ENCODE measurements around the gene UMODL1. TPM values are rescaled to one million over a fixed set of nuclear protein-coding genes. Genes with fewer than 3 reads are reported as not detected.
"Not testable (repeated sequence)": the region's sequence is repeated elsewhere in the genome, so short reads cannot be mapped to it uniquely, and the experiment has no call there.

Gene UMODL1
- total RNA-seq, 2 experiments from 2014 or later: not detected

DNA sequence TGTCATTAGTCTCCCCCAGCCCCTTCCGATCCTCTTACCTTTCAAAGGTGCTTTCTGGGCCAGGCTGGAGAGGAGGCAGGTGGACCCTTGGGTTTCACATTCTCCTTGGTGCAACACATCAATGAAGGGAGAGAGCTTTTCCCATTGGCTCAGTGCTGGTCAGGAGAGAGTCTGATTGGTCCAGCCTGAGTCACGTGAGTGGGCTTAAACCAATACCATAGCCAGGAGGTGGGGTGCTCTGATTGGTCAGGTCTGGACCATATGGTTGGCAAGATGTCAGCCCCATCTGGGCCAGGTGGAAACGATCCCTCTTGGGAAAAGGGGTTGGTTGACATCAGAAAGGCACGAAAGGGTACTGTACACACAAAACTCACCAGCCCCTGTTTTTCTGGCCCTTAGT, 103.1 kb downstream of the UMODL1 start:
- intact Hi-C loops (cut with micrococcal nuclease): no loop called here
- ChIA-PET POLR2A (interaction anchor here (0.9 to 1.4 kb wide), 3 partner anchors 14 to 60 kb away, joined by 3 to 4 read pairs (median 3); no protein-coding TSS in a partner anchor), CTCF (interaction anchor here (1.5 to 5.8 kb wide), 2 partner anchors 29 to 85 kb away, joined by 9 to 28 read pairs; no protein-coding TSS in a partner anchor)
- TF ChIP-seq, protein P1, sequence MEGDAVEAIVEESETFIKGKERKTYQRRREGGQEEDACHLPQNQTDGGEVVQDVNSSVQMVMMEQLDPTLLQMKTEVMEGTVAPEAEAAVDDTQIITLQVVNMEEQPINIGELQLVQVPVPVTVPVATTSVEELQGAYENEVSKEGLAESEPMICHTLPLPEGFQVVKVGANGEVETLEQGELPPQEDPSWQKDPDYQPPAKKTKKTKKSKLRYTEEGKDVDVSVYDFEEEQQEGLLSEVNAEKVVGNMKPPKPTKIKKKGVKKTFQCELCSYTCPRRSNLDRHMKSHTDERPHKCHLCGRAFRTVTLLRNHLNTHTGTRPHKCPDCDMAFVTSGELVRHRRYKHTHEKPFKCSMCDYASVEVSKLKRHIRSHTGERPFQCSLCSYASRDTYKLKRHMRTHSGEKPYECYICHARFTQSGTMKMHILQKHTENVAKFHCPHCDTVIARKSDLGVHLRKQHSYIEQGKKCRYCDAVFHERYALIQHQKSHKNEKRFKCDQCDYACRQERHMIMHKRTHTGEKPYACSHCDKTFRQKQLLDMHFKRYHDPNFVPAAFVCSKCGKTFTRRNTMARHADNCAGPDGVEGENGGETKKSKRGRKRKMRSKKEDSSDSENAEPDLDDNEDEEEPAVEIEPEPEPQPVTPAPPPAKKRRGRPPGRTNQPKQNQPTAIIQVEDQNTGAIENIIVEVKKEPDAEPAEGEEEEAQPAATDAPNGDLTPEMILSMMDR (IDR thresholded peaks at IDR 0.05): no peak
- Mint-ChIP-seq H3K9me3 (no peaks in the 10 kb centered on the region), H3K4me3 (no peak overlapping the region), H3K36me3 (ENCODE audit: low read depth) (no peaks in the 10 kb centered on the region), H3K27me3 (no peaks in the 10 kb centered on the region), H3K4me1 (ENCODE audit: low read depth) (peaks cover 6% of the 10 kb centered on the region), H3K27ac (no peak overlapping the region)
- ATAC-seq (peak; percentile 42), DNase-seq (no peak)

DNA sequence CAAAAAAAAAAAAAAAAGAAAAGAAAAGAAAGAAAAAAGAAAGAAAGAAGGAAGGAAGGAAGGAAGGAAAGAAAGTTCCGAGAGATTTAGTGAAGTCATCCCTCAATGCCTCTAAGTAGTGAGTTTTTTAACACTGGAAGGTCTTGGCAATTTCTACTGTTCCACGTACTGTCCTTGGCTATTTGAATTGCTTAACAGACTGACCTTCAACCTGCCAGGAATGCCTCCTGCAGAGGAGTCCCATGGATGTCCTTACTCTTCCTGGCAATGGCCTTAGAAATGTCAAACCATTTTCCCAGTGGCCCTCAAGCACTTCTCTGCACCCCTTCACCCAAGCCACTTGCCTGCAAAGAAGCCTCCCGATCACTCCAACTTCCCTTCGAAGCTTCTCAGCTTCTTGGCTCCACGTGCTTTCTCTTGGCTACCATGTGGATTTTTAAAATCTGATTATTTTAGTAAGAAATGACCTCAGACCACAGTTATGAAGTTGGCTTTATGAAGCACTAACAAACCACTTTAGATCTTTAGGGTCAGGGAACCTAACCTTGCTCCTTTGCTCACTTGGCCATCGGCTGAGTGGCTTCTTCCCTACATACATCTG, 104.1 kb downstream of the UMODL1 start:
- ATAC-seq: no peak
- Mint-ChIP-seq H3K9me3 (no peaks in the 10 kb centered on the region), H3K36me3 (ENCODE audit: low read depth) (no peaks in the 10 kb centered on the region), H3K27me3 (no peaks in the 10 kb centered on the region), H3K4me1 (ENCODE audit: low read depth) (peaks cover 3% of the 10 kb centered on the region), H3K4me3 (no peak overlapping the region), H3K27ac (no peak overlapping the region)
- TF ChIP-seq, protein P1 (IDR thresholded peaks at IDR 0.05): no peak
- intact Hi-C loops (cut with micrococcal nuclease): no loop called here
- ChIA-PET POLR2A (no interaction called here), CTCF (interaction anchor here (1.0 to 5.8 kb wide), 3 partner anchors 10 to 84 kb away, joined by 3 to 28 read pairs (median 8); no protein-coding TSS in a partner anchor)
- no peak for DNase-seq

DNA sequence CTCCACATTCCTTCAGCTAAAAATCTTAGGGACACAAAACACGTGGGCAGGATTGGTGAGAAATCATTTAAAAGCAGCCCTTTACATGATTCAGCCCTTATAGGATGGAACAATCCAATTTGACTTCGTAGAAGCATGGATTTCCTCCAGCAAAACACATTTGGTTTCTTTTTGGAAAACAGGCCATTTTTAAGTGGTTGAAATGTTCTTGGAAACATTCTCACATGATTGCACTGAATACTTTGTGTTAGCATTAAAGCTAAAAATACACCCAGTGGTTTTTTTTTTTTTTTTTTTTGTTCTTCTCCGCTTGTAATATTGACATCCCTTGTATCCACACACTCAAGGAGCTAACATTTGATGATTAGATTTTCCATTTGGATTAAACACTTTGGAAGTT, 105.7 kb downstream of the UMODL1 start:
- Mint-ChIP-seq H3K27me3 (no peaks in the 10 kb centered on the region), H3K4me3 (no peak overlapping the region), H3K36me3 (ENCODE audit: low read depth) (no peaks in the 10 kb centered on the region), H3K27ac (no peak overlapping the region), H3K4me1 (ENCODE audit: low read depth) (peaks cover 2% of the 10 kb centered on the region), H3K9me3 (no peaks in the 10 kb centered on the region)
- no peak for DNase-seq
- ChIA-PET POLR2A (interaction anchor here (1.4 to 1.9 kb wide), 2 partner anchors 11 to 61 kb away, joined by 8 read pairs; no protein-coding TSS in a partner anchor), CTCF (interaction anchor here (1.2 to 2.3 kb wide), 3 partner anchors 10 to 82 kb away, joined by 3 to 8 read pairs (median 5); no protein-coding TSS in a partner anchor)
- no peak for ATAC-seq
- TF ChIP-seq, protein P1 (IDR thresholded peaks at IDR 0.05): no peak
- intact Hi-C loops (cut with micrococcal nuclease): no loop called here

DNA sequence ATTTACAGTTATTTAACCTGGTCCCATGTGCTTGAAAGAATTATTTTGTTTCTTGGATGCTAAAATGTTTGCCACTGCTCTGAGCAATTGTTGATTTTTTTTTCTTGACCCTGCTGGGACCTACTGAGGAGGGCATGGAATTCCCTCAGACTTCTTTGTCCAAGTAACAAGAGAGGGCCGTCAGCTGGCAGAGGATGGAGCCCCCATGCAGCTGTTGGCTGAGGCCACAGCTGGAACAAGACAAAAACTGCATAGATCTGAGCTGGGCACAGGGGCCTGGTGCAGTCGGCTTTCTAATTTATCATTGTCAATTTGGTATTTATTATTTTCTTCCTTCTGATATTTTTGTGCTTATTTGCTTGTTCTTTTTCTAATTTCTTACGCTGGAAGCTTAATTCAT, 108.2 kb downstream of the UMODL1 start:
- CTCF ChIA-PET: interaction anchor here (1.2 to 1.4 kb wide), 2 partner anchors 54 to 79 kb away, joined by 3 read pairs; no protein-coding TSS in a partner anchor
- intact Hi-C loops (cut with micrococcal nuclease): no loop called here
- DNase-seq: no peak
- no peak overlapping the region for H3K4me3 Mint-ChIP-seq
- no peak for ATAC-seq
- POLR2A ChIA-PET: no interaction called here
- H3K9me3 Mint-ChIP-seq: no peaks in the 10 kb centered on the region
- H3K27me3 Mint-ChIP-seq: no peaks in the 10 kb centered on the region
- H3K4me1 Mint-ChIP-seq (ENCODE audit: low read depth): no peaks in the 10 kb centered on the region
- TF ChIP-seq, protein P1 (IDR thresholded peaks at IDR 0.05): no peak
- H3K36me3 Mint-ChIP-seq (ENCODE audit: low read depth): no peaks in the 10 kb centered on the region
- no peak overlapping the region for H3K27ac Mint-ChIP-seq

DNA sequence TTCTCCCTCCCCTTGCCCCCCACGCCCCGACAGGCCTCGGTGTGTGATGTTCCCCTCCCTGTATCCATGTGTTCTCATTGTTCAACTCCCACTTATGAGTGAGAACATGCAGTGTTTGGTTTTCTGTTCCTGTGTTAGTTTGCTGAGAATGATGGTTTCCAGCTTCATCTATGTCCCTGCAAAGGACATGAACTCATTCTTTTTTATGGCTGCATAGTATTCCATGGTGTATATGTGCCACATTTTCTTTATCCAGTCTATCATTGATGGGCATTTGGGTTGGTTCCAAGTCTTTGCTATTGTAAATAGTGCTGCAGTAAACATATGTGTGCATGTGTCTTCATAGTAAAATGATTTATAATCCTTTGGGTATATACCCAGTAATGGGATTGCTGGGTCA, 108.9 kb downstream of the UMODL1 start:
- H3K27ac Mint-ChIP-seq, POLR2A ChIA-PET: not testable (repeated sequence)
- CTCF ChIA-PET: interaction anchor here (1.2 to 1.4 kb wide), 2 partner anchors 54 to 79 kb away, joined by 3 read pairs; no protein-coding TSS in a partner anchor

More for the DNA sequence above, 108.9 kb downstream of the UMODL1 start:
- H3K4me1 Mint-ChIP-seq (ENCODE audit: low read depth); H3K27me3 Mint-ChIP-seq; DNase-seq; ATAC-seq; H3K9me3 Mint-ChIP-seq; intact Hi-C loops (cut with micrococcal nuclease); H3K36me3 Mint-ChIP-seq (ENCODE audit: low read depth); H3K4me3 Mint-ChIP-seq: not testable (repeated sequence)

All from activated CD8-positive, alpha-beta T cell treated with anti-CD3 and anti-CD28 coated beads for 36 hours (primary cell).